ENCODE measurements around the gene PHLPP1.

PHLPP1 gene

GRCh38 chr18:62741118-62741566 lies 25.8 kb downstream of the PHLPP1 start:
- DNase-seq (ENCODE audit: low read depth in 2 of 2, low spot score in 1 of 2): no peak

GRCh38 chr18:62741584-62741983 lies 26.2 kb downstream of the PHLPP1 start:
- DNase-seq (ENCODE audit: low read depth in 2 of 2, low spot score in 1 of 2): no peak

GRCh38 chr18:62744076-62744968 lies 29.0 kb downstream of the PHLPP1 start:
- DNase-seq (ENCODE audit: low read depth in 2 of 2, low spot score in 1 of 2): no peak

GRCh38 chr18:62745089-62745751 lies 29.9 kb downstream of the PHLPP1 start:
- no peak for DNase-seq (ENCODE audit: low read depth in 2 of 2, low spot score in 1 of 2)

GRCh38 chr18:62749389-62749788 lies 34.0 kb downstream of the PHLPP1 start:
- DNase-seq (ENCODE audit: low read depth in 2 of 2, low spot score in 1 of 2): no peak

GRCh38 chr18:62751341-62751821 lies 36.0 kb downstream of the PHLPP1 start:
- no peak for DNase-seq (ENCODE audit: low read depth in 2 of 2, low spot score in 1 of 2)

GRCh38 chr18:62751977-62752376 lies 36.6 kb downstream of the PHLPP1 start:
- no peak for DNase-seq (ENCODE audit: low read depth in 2 of 2, low spot score in 1 of 2)

GRCh38 chr18:62754026-62754425 lies 38.7 kb downstream of the PHLPP1 start:
- no peak for DNase-seq (ENCODE audit: low read depth in 2 of 2, low spot score in 1 of 2)

GRCh38 chr18:62755454-62755853 lies 40.1 kb downstream of the PHLPP1 start:
- DNase-seq (ENCODE audit: low read depth in 2 of 2, low spot score in 1 of 2): no peak

- DNase-seq (ENCODE audit: low read depth in 2 of 2, low spot score in 1 of 2): no peak
Measured at GRCh38 chr18:62755946-62756345, 40.6 kb downstream of the PHLPP1 start.

- DNase-seq (ENCODE audit: low read depth in 2 of 2, low spot score in 1 of 2): no peak
Measured at GRCh38 chr18:62757399-62758010, 42.2 kb downstream of the PHLPP1 start.

- DNase-seq (ENCODE audit: low read depth in 2 of 2, low spot score in 1 of 2): no peak
Measured at GRCh38 chr18:62758591-62758990, 43.2 kb downstream of the PHLPP1 start.

- no peak for DNase-seq (ENCODE audit: low read depth in 2 of 2, low spot score in 1 of 2)
Measured at GRCh38 chr18:62759704-62760402, 44.5 kb downstream of the PHLPP1 start.

GRCh38 chr18:62760403-62760734 lies 45.0 kb downstream of the PHLPP1 start:
- DNase-seq (ENCODE audit: low read depth in 2 of 2, low spot score in 1 of 2): no peak

- no peak for DNase-seq (ENCODE audit: low read depth in 2 of 2, low spot score in 1 of 2)
Measured at GRCh38 chr18:62763101-62763521, 47.8 kb downstream of the PHLPP1 start.

GRCh38 chr18:62766266-62766665 lies 50.9 kb downstream of the PHLPP1 start:
- no peak for DNase-seq (ENCODE audit: low read depth in 2 of 2, low spot score in 1 of 2)

- no peak for DNase-seq (ENCODE audit: low read depth in 2 of 2, low spot score in 1 of 2)
Measured at GRCh38 chr18:62767321-62767720, 52.0 kb downstream of the PHLPP1 start.

- no peak for DNase-seq (ENCODE audit: low read depth in 2 of 2, low spot score in 1 of 2)
Measured at GRCh38 chr18:62767836-62768557, 52.7 kb downstream of the PHLPP1 start.

- DNase-seq (ENCODE audit: low read depth in 2 of 2, low spot score in 1 of 2): no peak
Measured at GRCh38 chr18:62768558-62768943, 53.2 kb downstream of the PHLPP1 start.

- no peak for DNase-seq (ENCODE audit: low read depth in 2 of 2, low spot score in 1 of 2)
Measured at GRCh38 chr18:62769216-62769615, 53.9 kb downstream of the PHLPP1 start.

Measured in stimulated activated CD8-positive, alpha-beta memory T cell treated with anti-CD3 and anti-CD28 coated beads, Interleukin-4, amount 100 ng/mL, for 1 hour (primary cell).